ENCODE measurements around the gene PDCD11.

The PDCD11 gene

DNA sequence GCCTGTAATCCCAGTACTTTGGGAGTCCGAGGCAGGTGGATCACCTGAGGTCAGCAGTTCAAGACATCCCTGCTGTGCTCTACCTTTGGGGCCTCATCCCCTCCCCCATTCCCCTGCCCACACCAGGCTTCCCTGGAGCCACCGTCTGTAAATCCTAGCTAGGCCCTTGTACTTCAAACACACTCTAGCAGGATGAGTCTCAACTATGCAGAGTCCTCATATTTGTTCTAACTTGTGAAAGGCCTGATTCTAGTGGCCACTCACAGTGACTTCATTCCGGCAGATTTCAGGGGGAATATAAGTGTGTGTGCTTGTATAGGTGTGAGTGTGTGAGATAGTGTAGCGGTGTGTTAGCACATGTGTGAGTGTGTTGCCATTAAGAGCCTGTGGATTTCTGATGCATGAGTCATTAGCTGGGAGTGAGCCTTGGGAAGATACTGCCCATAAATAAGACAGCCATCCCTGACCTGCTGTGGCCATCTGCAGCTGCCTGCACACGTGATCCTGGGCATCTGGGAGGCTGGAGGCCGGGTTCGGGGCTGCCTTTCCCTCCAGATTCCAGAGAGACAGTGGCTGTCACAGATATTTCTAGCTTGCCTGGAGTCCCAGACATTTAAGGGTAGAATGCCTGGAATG is 95.4 kb downstream of the PDCD11 start (continued):
- TF ChIP-seq, protein P1, sequence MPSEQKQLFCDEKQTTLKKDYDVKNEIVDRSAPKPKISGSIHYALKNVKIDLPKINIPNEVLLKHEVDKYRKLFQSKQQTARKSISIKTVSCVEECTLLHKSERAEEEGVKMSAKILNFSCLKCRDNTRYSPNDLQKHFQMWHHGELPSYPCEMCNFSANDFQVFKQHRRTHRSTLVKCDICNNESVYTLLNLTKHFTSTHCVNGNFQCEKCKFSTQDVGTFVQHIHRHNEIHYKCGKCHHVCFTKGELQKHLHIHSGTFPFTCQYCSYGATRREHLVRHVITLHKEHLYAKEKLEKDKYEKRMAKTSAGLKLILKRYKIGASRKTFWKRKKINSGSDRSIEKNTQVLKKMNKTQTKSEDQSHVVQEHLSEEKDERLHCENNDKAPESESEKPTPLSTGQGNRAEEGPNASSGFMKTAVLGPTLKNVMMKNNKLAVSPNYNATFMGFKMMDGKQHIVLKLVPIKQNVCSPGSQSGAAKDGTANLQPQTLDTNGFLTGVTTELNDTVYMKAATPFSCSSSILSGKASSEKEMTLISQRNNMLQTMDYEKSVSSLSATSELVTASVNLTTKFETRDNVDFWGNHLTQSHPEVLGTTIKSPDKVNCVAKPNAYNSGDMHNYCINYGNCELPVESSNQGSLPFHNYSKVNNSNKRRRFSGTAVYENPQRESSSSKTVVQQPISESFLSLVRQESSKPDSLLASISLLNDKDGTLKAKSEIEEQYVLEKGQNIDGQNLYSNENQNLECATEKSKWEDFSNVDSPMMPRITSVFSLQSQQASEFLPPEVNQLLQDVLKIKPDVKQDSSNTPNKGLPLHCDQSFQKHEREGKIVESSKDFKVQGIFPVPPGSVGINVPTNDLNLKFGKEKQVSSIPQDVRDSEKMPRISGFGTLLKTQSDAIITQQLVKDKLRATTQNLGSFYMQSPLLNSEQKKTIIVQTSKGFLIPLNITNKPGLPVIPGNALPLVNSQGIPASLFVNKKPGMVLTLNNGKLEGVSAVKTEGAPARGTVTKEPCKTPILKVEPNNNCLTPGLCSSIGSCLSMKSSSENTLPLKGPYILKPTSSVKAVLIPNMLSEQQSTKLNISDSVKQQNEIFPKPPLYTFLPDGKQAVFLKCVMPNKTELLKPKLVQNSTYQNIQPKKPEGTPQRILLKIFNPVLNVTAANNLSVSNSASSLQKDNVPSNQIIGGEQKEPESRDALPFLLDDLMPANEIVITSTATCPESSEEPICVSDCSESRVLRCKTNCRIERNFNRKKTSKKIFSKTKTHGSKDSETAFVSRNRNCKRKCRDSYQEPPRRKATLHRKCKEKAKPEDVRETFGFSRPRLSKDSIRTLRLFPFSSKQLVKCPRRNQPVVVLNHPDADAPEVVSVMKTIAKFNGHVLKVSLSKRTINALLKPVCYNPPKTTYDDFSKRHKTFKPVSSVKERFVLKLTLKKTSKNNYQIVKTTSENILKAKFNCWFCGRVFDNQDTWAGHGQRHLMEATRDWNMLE (tag by site-specific recombination; conservative IDR thresholded peaks at IDR 0.05; ENCODE audit: low read depth), result no peak
- TF ChIP-seq, protein P2, sequence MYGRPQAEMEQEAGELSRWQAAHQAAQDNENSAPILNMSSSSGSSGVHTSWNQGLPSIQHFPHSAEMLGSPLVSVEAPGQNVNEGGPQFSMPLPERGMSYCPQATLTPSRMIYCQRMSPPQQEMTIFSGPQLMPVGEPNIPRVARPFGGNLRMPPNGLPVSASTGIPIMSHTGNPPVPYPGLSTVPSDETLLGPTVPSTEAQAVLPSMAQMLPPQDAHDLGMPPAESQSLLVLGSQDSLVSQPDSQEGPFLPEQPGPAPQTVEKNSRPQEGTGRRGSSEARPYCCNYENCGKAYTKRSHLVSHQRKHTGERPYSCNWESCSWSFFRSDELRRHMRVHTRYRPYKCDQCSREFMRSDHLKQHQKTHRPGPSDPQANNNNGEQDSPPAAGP (tag by site-specific recombination; IDR thresholded peaks at IDR 0.05), result peak; percentile 75; the same call in 1 of the 2 replicates
- TF ChIP-seq ZNF350 (tag by site-specific recombination; IDR thresholded peaks at IDR 0.05) (no peak), ZNF221 (tag by site-specific recombination; IDR thresholded peaks at IDR 0.05; ENCODE audit: borderline replicate concordance) (no peak), ZFP37 (tag by site-specific recombination; IDR thresholded peaks at IDR 0.05) (no peak), FEZF1 (tag by site-specific recombination; IDR thresholded peaks at IDR 0.05) (peak; percentile 23; the same call in 1 of the 2 replicates), EGR2 (tag by site-specific recombination; IDR thresholded peaks at IDR 0.05; ENCODE audit: low read depth) (no peak), ZBTB17 (tag by site-specific recombination; IDR thresholded peaks at IDR 0.05) (peak; percentile 45; the same call in 1 of the 2 replicates), GLI2 (tag by site-specific recombination; IDR thresholded peaks at IDR 0.05; ENCODE audit: borderline replicate concordance, low read depth) (no peak), ZFP41 (tag by site-specific recombination; IDR thresholded peaks at IDR 0.05; ENCODE audit: borderline replicate concordance) (no peak), HOXD13 (CRISPR knock-in tag; IDR thresholded peaks at IDR 0.05; ENCODE audit: borderline replicate concordance) (0 out of 2 replicates have a peak, but pooled peaks have one; percentile 47), TRIM28 (IDR thresholded peaks at IDR 0.05; ENCODE audit: borderline replicate concordance, low read length) (no peak), IKZF3 (tag by site-specific recombination; IDR thresholded peaks at IDR 0.05) (0 out of 2 replicates have a peak, but pooled peaks have one; percentile 24), ZNF521 (tag by site-specific recombination; IDR thresholded peaks at IDR 0.05) (no peak), ZNF768 (tag by site-specific recombination; IDR thresholded peaks at IDR 0.05) (no peak), ZSCAN23 (tag by site-specific recombination; IDR thresholded peaks at IDR 0.05) (no peak), ZNF157 (tag by site-specific recombination; IDR thresholded peaks at IDR 0.05) (no peak), ZNF654 (tag by site-specific recombination; IDR thresholded peaks at IDR 0.05; ENCODE audit: low read depth) (no peak), ZBTB20 (tag by site-specific recombination; IDR thresholded peaks at IDR 0.05) (peak; percentile 35; the same call in 1 of the 2 replicates), ZNF24 (tag by site-specific recombination; IDR thresholded peaks at IDR 0.05) (0 out of 2 replicates have a peak, but pooled peaks have one; percentile 49), ZNF37A (tag by site-specific recombination; IDR thresholded peaks at IDR 0.05) (no peak)
- TF ChIP-seq, protein P3, sequence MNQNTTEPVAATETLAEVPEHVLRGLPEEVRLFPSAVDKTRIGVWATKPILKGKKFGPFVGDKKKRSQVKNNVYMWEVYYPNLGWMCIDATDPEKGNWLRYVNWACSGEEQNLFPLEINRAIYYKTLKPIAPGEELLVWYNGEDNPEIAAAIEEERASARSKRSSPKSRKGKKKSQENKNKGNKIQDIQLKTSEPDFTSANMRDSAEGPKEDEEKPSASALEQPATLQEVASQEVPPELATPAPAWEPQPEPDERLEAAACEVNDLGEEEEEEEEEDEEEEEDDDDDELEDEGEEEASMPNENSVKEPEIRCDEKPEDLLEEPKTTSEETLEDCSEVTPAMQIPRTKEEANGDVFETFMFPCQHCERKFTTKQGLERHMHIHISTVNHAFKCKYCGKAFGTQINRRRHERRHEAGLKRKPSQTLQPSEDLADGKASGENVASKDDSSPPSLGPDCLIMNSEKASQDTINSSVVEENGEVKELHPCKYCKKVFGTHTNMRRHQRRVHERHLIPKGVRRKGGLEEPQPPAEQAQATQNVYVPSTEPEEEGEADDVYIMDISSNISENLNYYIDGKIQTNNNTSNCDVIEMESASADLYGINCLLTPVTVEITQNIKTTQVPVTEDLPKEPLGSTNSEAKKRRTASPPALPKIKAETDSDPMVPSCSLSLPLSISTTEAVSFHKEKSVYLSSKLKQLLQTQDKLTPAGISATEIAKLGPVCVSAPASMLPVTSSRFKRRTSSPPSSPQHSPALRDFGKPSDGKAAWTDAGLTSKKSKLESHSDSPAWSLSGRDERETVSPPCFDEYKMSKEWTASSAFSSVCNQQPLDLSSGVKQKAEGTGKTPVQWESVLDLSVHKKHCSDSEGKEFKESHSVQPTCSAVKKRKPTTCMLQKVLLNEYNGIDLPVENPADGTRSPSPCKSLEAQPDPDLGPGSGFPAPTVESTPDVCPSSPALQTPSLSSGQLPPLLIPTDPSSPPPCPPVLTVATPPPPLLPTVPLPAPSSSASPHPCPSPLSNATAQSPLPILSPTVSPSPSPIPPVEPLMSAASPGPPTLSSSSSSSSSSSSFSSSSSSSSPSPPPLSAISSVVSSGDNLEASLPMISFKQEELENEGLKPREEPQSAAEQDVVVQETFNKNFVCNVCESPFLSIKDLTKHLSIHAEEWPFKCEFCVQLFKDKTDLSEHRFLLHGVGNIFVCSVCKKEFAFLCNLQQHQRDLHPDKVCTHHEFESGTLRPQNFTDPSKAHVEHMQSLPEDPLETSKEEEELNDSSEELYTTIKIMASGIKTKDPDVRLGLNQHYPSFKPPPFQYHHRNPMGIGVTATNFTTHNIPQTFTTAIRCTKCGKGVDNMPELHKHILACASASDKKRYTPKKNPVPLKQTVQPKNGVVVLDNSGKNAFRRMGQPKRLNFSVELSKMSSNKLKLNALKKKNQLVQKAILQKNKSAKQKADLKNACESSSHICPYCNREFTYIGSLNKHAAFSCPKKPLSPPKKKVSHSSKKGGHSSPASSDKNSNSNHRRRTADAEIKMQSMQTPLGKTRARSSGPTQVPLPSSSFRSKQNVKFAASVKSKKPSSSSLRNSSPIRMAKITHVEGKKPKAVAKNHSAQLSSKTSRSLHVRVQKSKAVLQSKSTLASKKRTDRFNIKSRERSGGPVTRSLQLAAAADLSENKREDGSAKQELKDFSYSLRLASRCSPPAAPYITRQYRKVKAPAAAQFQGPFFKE (tag by site-specific recombination; IDR thresholded peaks at IDR 0.05; ENCODE audit: borderline replicate concordance), result no peak
- TF ChIP-seq, protein P4, sequence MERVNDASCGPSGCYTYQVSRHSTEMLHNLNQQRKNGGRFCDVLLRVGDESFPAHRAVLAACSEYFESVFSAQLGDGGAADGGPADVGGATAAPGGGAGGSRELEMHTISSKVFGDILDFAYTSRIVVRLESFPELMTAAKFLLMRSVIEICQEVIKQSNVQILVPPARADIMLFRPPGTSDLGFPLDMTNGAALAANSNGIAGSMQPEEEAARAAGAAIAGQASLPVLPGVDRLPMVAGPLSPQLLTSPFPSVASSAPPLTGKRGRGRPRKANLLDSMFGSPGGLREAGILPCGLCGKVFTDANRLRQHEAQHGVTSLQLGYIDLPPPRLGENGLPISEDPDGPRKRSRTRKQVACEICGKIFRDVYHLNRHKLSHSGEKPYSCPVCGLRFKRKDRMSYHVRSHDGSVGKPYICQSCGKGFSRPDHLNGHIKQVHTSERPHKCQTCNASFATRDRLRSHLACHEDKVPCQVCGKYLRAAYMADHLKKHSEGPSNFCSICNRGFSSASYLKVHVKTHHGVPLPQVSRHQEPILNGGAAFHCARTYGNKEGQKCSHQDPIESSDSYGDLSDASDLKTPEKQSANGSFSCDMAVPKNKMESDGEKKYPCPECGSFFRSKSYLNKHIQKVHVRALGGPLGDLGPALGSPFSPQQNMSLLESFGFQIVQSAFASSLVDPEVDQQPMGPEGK (tag by site-specific recombination; IDR thresholded peaks at IDR 0.05), result no peak; the same call in 1 of the 2 replicates
- TF ChIP-seq, protein P5, sequence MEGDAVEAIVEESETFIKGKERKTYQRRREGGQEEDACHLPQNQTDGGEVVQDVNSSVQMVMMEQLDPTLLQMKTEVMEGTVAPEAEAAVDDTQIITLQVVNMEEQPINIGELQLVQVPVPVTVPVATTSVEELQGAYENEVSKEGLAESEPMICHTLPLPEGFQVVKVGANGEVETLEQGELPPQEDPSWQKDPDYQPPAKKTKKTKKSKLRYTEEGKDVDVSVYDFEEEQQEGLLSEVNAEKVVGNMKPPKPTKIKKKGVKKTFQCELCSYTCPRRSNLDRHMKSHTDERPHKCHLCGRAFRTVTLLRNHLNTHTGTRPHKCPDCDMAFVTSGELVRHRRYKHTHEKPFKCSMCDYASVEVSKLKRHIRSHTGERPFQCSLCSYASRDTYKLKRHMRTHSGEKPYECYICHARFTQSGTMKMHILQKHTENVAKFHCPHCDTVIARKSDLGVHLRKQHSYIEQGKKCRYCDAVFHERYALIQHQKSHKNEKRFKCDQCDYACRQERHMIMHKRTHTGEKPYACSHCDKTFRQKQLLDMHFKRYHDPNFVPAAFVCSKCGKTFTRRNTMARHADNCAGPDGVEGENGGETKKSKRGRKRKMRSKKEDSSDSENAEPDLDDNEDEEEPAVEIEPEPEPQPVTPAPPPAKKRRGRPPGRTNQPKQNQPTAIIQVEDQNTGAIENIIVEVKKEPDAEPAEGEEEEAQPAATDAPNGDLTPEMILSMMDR (tag by site-specific recombination; IDR thresholded peaks at IDR 0.05), result no peak
